HepG2 (cell line): ENCODE data around the gene C20orf204. TPM values are rescaled to one million over a fixed set of nuclear protein-coding genes. Genes with fewer than 3 reads are reported as not detected.
A peak's percentile ranks its signal among the peaks of the same experiment; 100 is the strongest.

Experiments used
- DMAP1 ChIP-seq: IDR thresholded peaks from 2 replicates; pipeline ENCODE4 v1.6.1; 2016
- GLI4 ChIP-seq: sonication (generic); formaldehyde crosslinking; IDR thresholded peaks from 2 replicates; pipeline ENCODE4 v1.5.1; 2020; ENCODE audit warnings: missing genetic modification reagents, mild to moderate bottlenecking, moderate library complexity, borderline replicate concordance
- HOXA3 ChIP-seq: sonication (generic); formaldehyde crosslinking; IDR thresholded peaks from 2 replicates; pipeline ENCODE4 v1.5.0; 2020; ENCODE audit warnings: missing genetic modification reagents
- MAFG ChIP-seq: sonication (generic); formaldehyde crosslinking; IDR thresholded peaks from 2 replicates; pipeline ENCODE4 v1.5.1; 2020; ENCODE audit warnings: mild to moderate bottlenecking, missing genetic modification reagents
- NR2F2 ChIP-seq: IDR thresholded peaks from 2 replicates; pipeline ENCODE4 v1.6.1; 2012; ENCODE audit warnings: low read depth, inconsistent platforms, borderline replicate concordance
- SMC3 ChIP-seq: IDR thresholded peaks from 2 replicates; pipeline ENCODE4 v1.6.1; 2011; ENCODE audit warnings: low read length, improper control_type of control experiment
- TOE1 ChIP-seq: sonication (generic); formaldehyde crosslinking; IDR thresholded peaks from 2 replicates; pipeline ENCODE4 v1.4.0; 2020; ENCODE audit warnings: mild to moderate bottlenecking, missing genetic modification reagents
- TOPORS ChIP-seq: sonication (generic); formaldehyde crosslinking; IDR thresholded peaks from 2 replicates; pipeline ENCODE4 v1.8.0; 2023; ENCODE audit warnings: mild to moderate bottlenecking, missing genetic modification reagents
- U2AF1 ChIP-seq: fragments of 200-400 bp; formaldehyde crosslinking; optimal IDR thresholded peaks from 2 replicates; pipeline ENCODE3; 2017; ENCODE audit warnings: mild to moderate bottlenecking, low read depth, low read length
- ZFP82 ChIP-seq: sonication (generic); formaldehyde crosslinking; IDR thresholded peaks from 2 replicates; pipeline ENCODE4 v1.5.1; 2020; ENCODE audit warnings: mild to moderate bottlenecking, missing genetic modification reagents, borderline replicate concordance
- ZMYM4 ChIP-seq: sonication (generic); formaldehyde crosslinking; IDR thresholded peaks from 2 replicates; pipeline ENCODE4 v1.8.1; 2023; ENCODE audit warnings: mild to moderate bottlenecking, missing genetic modification reagents
- ZNF414 ChIP-seq: sonication (generic); formaldehyde crosslinking; IDR thresholded peaks from 2 replicates; pipeline ENCODE4 v1.5.0; 2020; ENCODE audit warnings: missing genetic modification reagents
- ZNF740 ChIP-seq: sonication (generic); formaldehyde crosslinking; IDR thresholded peaks from 2 replicates; pipeline ENCODE4 v1.4.0; 2020; ENCODE audit warnings: missing genetic modification reagents
- ZNF746 ChIP-seq: sonication (generic); formaldehyde crosslinking; IDR thresholded peaks from 2 replicates; pipeline ENCODE4 v1.8.0; 2022; ENCODE audit warnings: mild to moderate bottlenecking, missing genetic modification reagents
- ZNF792 ChIP-seq: IDR thresholded peaks from 2 replicates; pipeline ENCODE4 v1.6.1; 2016
- ZSCAN22 ChIP-seq: sonication (generic); formaldehyde crosslinking; IDR thresholded peaks from 2 replicates; pipeline ENCODE4 v1.4.0; 2020; ENCODE audit warnings: mild to moderate bottlenecking, missing genetic modification reagents
- polyA plus RNA-seq, 8 experiments: library from polyadenylated mRNA; depleted of rRNA in 3 of 8; stranded (reverse) in 7 of 8; unstranded in 1 of 8; fragments of >200 nt; fragmentation: Illumina TruSeq in 4 of 8; extraction: Trizol in 4 of 8; gene quantifications; 2 replicates each; pipeline versions ENCODE4 v1.2.1 to v1.2.3, GENCODE V29; 2011 to 2016; ENCODE audit warnings: low read depth in 4 of 8, missing spikeins in 1 of 8, mixed read lengths in 1 of 8; ENCODE audit not compliant: insufficient read depth in 1 of 8
- total RNA-seq, 5 experiments: library from RNA; depleted of rRNA; stranded (reverse); fragments of >200 nt; fragmentation: Illumina TruSeq; extraction: Trizol; gene quantifications; 2 replicates each; pipeline ENCODE4 v1.2.3, GENCODE V29; 2016; ENCODE audit warnings: low read depth in 1 of 5
- TF ChIP-seq, protein P1 (sequence below): sonication (generic); formaldehyde crosslinking; IDR thresholded peaks from 2 replicates; pipeline ENCODE4 v1.5.0; 2020; ENCODE audit warnings: mild to moderate bottlenecking, missing genetic modification reagents, moderate library complexity
- TF ChIP-seq, protein P2 (sequence below): sonication (generic); formaldehyde crosslinking; IDR thresholded peaks from 2 replicates; pipeline ENCODE4 v1.5.0; 2020; ENCODE audit warnings: mild to moderate bottlenecking, missing genetic modification reagents, borderline replicate concordance

C20orf204 gene
- total and polyA plus RNA-seq, 2 of the 13 experiments (the other 11 are each of a cell fraction or from before 2014, with no cell fraction given) = 22.1 to 80.0 TPM

GRCh38 chr20:64062596-64063388 lies 26.8 kb downstream of the C20orf204 start, which contains the start of gene TCEA2 (continued):
- TF ChIP-seq ZMYM4 (CRISPR knock-in tag) = peak; percentile 52; the same call in 1 of the 2 replicates
- TF ChIP-seq, protein P1, sequence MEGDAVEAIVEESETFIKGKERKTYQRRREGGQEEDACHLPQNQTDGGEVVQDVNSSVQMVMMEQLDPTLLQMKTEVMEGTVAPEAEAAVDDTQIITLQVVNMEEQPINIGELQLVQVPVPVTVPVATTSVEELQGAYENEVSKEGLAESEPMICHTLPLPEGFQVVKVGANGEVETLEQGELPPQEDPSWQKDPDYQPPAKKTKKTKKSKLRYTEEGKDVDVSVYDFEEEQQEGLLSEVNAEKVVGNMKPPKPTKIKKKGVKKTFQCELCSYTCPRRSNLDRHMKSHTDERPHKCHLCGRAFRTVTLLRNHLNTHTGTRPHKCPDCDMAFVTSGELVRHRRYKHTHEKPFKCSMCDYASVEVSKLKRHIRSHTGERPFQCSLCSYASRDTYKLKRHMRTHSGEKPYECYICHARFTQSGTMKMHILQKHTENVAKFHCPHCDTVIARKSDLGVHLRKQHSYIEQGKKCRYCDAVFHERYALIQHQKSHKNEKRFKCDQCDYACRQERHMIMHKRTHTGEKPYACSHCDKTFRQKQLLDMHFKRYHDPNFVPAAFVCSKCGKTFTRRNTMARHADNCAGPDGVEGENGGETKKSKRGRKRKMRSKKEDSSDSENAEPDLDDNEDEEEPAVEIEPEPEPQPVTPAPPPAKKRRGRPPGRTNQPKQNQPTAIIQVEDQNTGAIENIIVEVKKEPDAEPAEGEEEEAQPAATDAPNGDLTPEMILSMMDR = peak; percentile 32; the same call in 1 of the 2 replicates
- TF ChIP-seq ZNF746 (CRISPR knock-in tag) = peak; percentile 69; the same call in 1 of the 2 replicates
- TF ChIP-seq SMC3 = no peak
- no peak; the same call in 1 of the 2 replicates for TF ChIP-seq ZSCAN22 (CRISPR knock-in tag)
- TF ChIP-seq TOE1 = peak; percentile 84; the same call in 1 of the 2 replicates
- TF ChIP-seq, protein P2, sequence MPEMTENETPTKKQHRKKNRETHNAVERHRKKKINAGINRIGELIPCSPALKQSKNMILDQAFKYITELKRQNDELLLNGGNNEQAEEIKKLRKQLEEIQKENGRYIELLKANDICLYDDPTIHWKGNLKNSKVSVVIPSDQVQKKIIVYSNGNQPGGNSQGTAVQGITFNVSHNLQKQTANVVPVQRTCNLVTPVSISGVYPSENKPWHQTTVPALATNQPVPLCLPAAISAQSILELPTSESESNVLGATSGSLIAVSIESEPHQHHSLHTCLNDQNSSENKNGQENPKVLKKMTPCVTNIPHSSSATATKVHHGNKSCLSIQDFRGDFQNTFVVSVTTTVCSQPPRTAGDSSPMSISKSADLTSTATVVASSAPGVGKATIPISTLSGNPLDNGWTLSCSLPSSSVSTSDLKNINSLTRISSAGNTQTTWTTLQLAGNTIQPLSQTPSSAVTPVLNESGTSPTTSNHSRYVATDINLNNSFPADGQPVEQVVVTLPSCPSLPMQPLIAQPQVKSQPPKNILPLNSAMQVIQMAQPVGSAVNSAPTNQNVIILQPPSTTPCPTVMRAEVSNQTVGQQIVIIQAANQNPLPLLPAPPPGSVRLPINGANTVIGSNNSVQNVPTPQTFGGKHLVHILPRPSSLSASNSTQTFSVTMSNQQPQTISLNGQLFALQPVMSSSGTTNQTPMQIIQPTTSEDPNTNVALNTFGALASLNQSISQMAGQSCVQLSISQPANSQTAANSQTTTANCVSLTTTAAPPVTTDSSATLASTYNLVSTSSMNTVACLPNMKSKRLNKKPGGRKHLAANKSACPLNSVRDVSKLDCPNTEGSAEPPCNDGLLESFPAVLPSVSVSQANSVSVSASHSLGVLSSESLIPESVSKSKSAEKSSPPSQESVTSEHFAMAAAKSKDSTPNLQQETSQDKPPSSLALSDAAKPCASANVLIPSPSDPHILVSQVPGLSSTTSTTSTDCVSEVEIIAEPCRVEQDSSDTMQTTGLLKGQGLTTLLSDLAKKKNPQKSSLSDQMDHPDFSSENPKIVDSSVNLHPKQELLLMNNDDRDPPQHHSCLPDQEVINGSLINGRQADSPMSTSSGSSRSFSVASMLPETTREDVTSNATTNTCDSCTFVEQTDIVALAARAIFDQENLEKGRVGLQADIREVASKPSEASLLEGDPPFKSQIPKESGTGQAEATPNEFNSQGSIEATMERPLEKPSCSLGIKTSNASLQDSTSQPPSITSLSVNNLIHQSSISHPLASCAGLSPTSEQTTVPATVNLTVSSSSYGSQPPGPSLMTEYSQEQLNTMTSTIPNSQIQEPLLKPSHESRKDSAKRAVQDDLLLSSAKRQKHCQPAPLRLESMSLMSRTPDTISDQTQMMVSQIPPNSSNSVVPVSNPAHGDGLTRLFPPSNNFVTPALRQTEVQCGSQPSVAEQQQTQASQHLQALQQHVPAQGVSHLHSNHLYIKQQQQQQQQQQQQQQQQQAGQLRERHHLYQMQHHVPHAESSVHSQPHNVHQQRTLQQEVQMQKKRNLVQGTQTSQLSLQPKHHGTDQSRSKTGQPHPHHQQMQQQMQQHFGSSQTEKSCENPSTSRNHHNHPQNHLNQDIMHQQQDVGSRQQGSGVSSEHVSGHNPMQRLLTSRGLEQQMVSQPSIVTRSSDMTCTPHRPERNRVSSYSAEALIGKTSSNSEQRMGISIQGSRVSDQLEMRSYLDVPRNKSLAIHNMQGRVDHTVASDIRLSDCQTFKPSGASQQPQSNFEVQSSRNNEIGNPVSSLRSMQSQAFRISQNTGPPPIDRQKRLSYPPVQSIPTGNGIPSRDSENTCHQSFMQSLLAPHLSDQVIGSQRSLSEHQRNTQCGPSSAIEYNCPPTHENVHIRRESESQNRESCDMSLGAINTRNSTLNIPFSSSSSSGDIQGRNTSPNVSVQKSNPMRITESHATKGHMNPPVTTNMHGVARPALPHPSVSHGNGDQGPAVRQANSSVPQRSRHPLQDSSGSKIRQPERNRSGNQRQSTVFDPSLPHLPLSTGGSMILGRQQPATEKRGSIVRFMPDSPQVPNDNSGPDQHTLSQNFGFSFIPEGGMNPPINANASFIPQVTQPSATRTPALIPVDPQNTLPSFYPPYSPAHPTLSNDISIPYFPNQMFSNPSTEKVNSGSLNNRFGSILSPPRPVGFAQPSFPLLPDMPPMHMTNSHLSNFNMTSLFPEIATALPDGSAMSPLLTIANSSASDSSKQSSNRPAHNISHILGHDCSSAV (CRISPR knock-in tag) = no peak
- 0 out of 2 replicates have a peak, but pooled peaks have one; percentile 64 for TF ChIP-seq ZNF414 (CRISPR knock-in tag)
- TF ChIP-seq ZNF792 (CRISPR knock-in tag) = peak; percentile 86
- peak; percentile 93 for TF ChIP-seq HOXA3 (CRISPR knock-in tag)
- peak; percentile 89; the same call in 1 of the 2 replicates for TF ChIP-seq GLI4
- TF ChIP-seq DMAP1 (CRISPR knock-in tag) = peak; percentile 83
- 0 out of 2 replicates have a peak, but pooled peaks have one; percentile 11 for TF ChIP-seq TOPORS (CRISPR knock-in tag)
- 0 out of 2 replicates have a peak, but pooled peaks have one; percentile 56 for TF ChIP-seq ZNF740 (CRISPR knock-in tag)
- TF ChIP-seq U2AF1 = no peak
- TF ChIP-seq NR2F2 = no peak
- TF ChIP-seq ZFP82 (CRISPR knock-in tag) = 0 out of 2 replicates have a peak, but pooled peaks have one; percentile 98
- no peak for TF ChIP-seq MAFG
